Neuronal stem cell (in vitro differentiated cells): ENCODE data around the gene YDJC.

ENCODE experiments used
- DNase-seq: peaks from one replicate; pipeline ENCODE4 v3.0.0-alpha.2; 2013; ENCODE audit warnings: low spot score
- H2AFZ ChIP-seq: one replicate; pipeline ENCODE4 v1.6.1; 2013; ENCODE audit warnings: mild to moderate bottlenecking, low read length, inconsistent platforms
- H2AK5ac ChIP-seq: 2 replicates; pipeline ENCODE4 v1.6.1; 2013; ENCODE audit warnings: low read depth, mild to moderate bottlenecking, inconsistent platforms, low read length, moderate library complexity, mixed read lengths
- H2BK120ac ChIP-seq: 2 replicates; pipeline ENCODE4 v1.6.1; 2013; ENCODE audit warnings: low read depth, mild to moderate bottlenecking, inconsistent platforms, low read length, moderate library complexity, mixed read lengths
- H2BK12ac ChIP-seq: one replicate; pipeline ENCODE4 v1.6.1; 2013; ENCODE audit warnings: low read length, inconsistent platforms
- H2BK15ac ChIP-seq: 2 replicates; pipeline ENCODE4 v1.6.1; 2013; ENCODE audit warnings: mild to moderate bottlenecking, low read length, inconsistent platforms, mixed read lengths
- H2BK5ac ChIP-seq: one replicate; pipeline ENCODE4 v1.6.1; 2013; ENCODE audit warnings: inconsistent platforms, mild to moderate bottlenecking, low read length, moderate library complexity
- H3K14ac ChIP-seq: one replicate; pipeline ENCODE4 v1.6.1; 2013; ENCODE audit warnings: low read length, inconsistent platforms
- H3K18ac ChIP-seq: 2 replicates; pipeline ENCODE4 v1.6.1; 2013; ENCODE audit warnings: low read length, inconsistent platforms
- H3K23ac ChIP-seq: 2 replicates; pipeline ENCODE4 v1.6.1; 2013; ENCODE audit warnings: low read depth, mild to moderate bottlenecking, mixed read lengths, low read length, inconsistent platforms; ENCODE audit not compliant: poor library complexity
- H3K27ac ChIP-seq: replicated peaks from 3 replicates; pipeline ENCODE4 v1.5.1; 2013; ENCODE audit warnings: low read length, inconsistent platforms
- H3K27me3 ChIP-seq, 3 experiments: 2 replicates each; pipeline ENCODE4 v1.6.1; 2013; ENCODE audit warnings: low read length in 3 of 3, mild to moderate bottlenecking in 2 of 3, inconsistent platforms in 1 of 3, low read depth in 1 of 3, mixed read lengths in 1 of 3, moderate library complexity in 1 of 3; ENCODE audit not compliant: control insufficient read depth in 3 of 3, insufficient read depth in 3 of 3
- H3K36me3 ChIP-seq, 2 donors: replicated peaks in 1 of 2; 2 replicates each; pipeline ENCODE4 v1.6.1; 2013; ENCODE audit warnings: low read length in 2 of 2; ENCODE audit not compliant: control insufficient read depth in 2 of 2, insufficient read depth in 2 of 2
- H3K4ac ChIP-seq: 2 replicates; pipeline ENCODE4 v1.6.1; 2013; ENCODE audit warnings: inconsistent platforms, mild to moderate bottlenecking, low read length, moderate library complexity
- H3K4me1 ChIP-seq, 2 donors: 1 replicate in 1 of 2; 2 replicates in 1 of 2; pipeline ENCODE4 v1.6.1; 2013; ENCODE audit warnings: low read length in 2 of 2, low read depth in 1 of 2; ENCODE audit not compliant: control insufficient read depth in 2 of 2, insufficient read depth in 1 of 2
- H3K4me2 ChIP-seq: one replicate; pipeline ENCODE4 v1.6.1; 2013; ENCODE audit warnings: mild to moderate bottlenecking, low read length, inconsistent platforms; ENCODE audit not compliant: insufficient read depth, poor library complexity, severe bottlenecking
- H3K4me3 ChIP-seq, 2 donors: 2 replicates each; pipeline ENCODE4 v1.5.1; 2013; ENCODE audit warnings: low read length in 2 of 2, mild to moderate bottlenecking in 2 of 2, inconsistent platforms in 1 of 2, moderate library complexity in 1 of 2
- H3K79me1 ChIP-seq: one replicate; pipeline ENCODE4 v1.6.1; 2013; ENCODE audit warnings: low read depth, mild to moderate bottlenecking, inconsistent platforms, low read length, moderate library complexity
- H3K9ac ChIP-seq: one replicate; pipeline ENCODE4 v1.6.1; 2013; ENCODE audit warnings: mild to moderate bottlenecking, low read depth, low read length, inconsistent platforms; ENCODE audit not compliant: poor library complexity
- H3K9me3 ChIP-seq, 2 donors: replicated peaks in 1 of 2; 2 replicates each; pipeline versions ENCODE3 to v1.6.1; 2013; ENCODE audit warnings: low read length in 2 of 2, mild to moderate bottlenecking in 2 of 2, inconsistent platforms in 1 of 2, low read depth in 1 of 2, mixed read lengths in 1 of 2, moderate library complexity in 1 of 2; ENCODE audit not compliant: control insufficient read depth in 2 of 2, insufficient read depth in 1 of 2
- H4K8ac ChIP-seq: one replicate; pipeline ENCODE4 v1.6.1; 2013; ENCODE audit warnings: low read depth, mild to moderate bottlenecking, inconsistent platforms, low read length, moderate library complexity
- H4K91ac ChIP-seq: one replicate; pipeline ENCODE4 v1.6.1; 2013; ENCODE audit warnings: low read length, low read depth, mild to moderate bottlenecking, inconsistent platforms; ENCODE audit not compliant: poor library complexity
- WGBS, 2 donors: extraction: QIAGEN DNeasy Blood & Tissue Kit; methylation state at CpG; one replicate each; pipeline ENCODE4 v1.1.7; 2013; ENCODE audit warnings: missing lambda C conversion rate in 2 of 2, mixed read lengths in 1 of 2; ENCODE audit not compliant: insufficient read length in 2 of 2, insufficient replicate concordance in 1 of 2; ENCODE audit errors: extremely low coverage in 2 of 2; 5-methylcytosine and 5-hydroxymethylcytosine counted together

Gene YDJC

GRCh38 chr22:21624120-21624879 lies 5.5 kb downstream of the YDJC start:
- no peak for DNase-seq
- no peak overlapping the region for H2BK5ac ChIP-seq
- no peak overlapping the region for H2BK120ac ChIP-seq
- H3K79me1 ChIP-seq: peaks cover 14% of the 10 kb centered on the region
- no peak overlapping the region for H3K27ac ChIP-seq
- H2BK15ac ChIP-seq: no peak overlapping the region
- H3K27me3 ChIP-seq: no peaks in the 10 kb centered on the region
- no peak overlapping the region for H3K9ac ChIP-seq
- H3K23ac ChIP-seq: peak overlapping the region; percentile 82
- H2AFZ ChIP-seq: no peak overlapping the region
- peaks cover 0 to 3% of the 10 kb centered on the region in 2 donors for H3K9me3 ChIP-seq
- peak overlapping the region; percentile 60 for H3K18ac ChIP-seq
- peaks cover 22 to 71% of the 10 kb centered on the region in 2 donors for H3K36me3 ChIP-seq
- no peak overlapping the region for H4K91ac ChIP-seq
- H3K4me3 ChIP-seq: no peak overlapping the region
- no peak overlapping the region for H2AK5ac ChIP-seq
- no peak overlapping the region for H3K4me2 ChIP-seq
- peak overlapping the region; percentile 6 for H3K14ac ChIP-seq
- H3K4ac ChIP-seq: no peak overlapping the region
- no CpG with 5 or more reads among the region's 8 CpGs for WGBS, 2 donors
- H2BK12ac ChIP-seq: peak overlapping the region; percentile 86
- H3K4me1 ChIP-seq: peaks cover 9 to 10% of the 10 kb centered on the region in 2 donors
- no peak overlapping the region for H4K8ac ChIP-seq

- no peaks in the 10 kb centered on the region for H3K27me3 ChIP-seq
Observed at GRCh38 chr22:21623648-21623970, 6.2 kb downstream of the YDJC start.

GRCh38 chr22:21622919-21623647 lies 6.7 kb downstream of the YDJC start:
- no peak overlapping the region for H2AFZ ChIP-seq
- H2BK120ac ChIP-seq: no peak overlapping the region
- no peak overlapping the region for H2AK5ac ChIP-seq
- H3K79me1 ChIP-seq: peaks cover 7% of the 10 kb centered on the region
- no peak overlapping the region for H4K91ac ChIP-seq
- H2BK5ac ChIP-seq: no peak overlapping the region
- H2BK15ac ChIP-seq: no peak overlapping the region
- H3K4me1 ChIP-seq: peaks cover 3 to 5% of the 10 kb centered on the region in 2 donors
- H3K4ac ChIP-seq: no peak overlapping the region
- H3K9me3 ChIP-seq: peaks cover 0 to 1% of the 10 kb centered on the region in 2 donors
- H3K9ac ChIP-seq: no peak overlapping the region
- DNase-seq: no peak
- H3K4me3 ChIP-seq: no peak overlapping the region
- no peak overlapping the region for H3K18ac ChIP-seq
- no peak overlapping the region for H4K8ac ChIP-seq
- no CpG with 5 or more reads among the region's 23 CpGs for WGBS, 2 donors
- peaks cover 20 to 73% of the 10 kb centered on the region in 2 donors for H3K36me3 ChIP-seq
- no peak overlapping the region for H3K4me2 ChIP-seq
- no peak overlapping the region for H3K27ac ChIP-seq
- H3K27me3 ChIP-seq: no peaks in the 10 kb centered on the region
- H2BK12ac ChIP-seq: no peak overlapping the region
- no peak overlapping the region for H3K14ac ChIP-seq
- H3K23ac ChIP-seq: peak overlapping the region; percentile 68

More at GRCh38 chr22:21623648-21623970, 6.2 kb downstream of the YDJC start:
- H3K23ac ChIP-seq: peak overlapping the region; percentile 68
- peaks cover 23 to 77% of the 10 kb centered on the region in 2 donors for H3K36me3 ChIP-seq
- no peak overlapping the region for H3K4me3 ChIP-seq
- peaks cover 11% of the 10 kb centered on the region for H3K79me1 ChIP-seq
- no peak overlapping the region for H3K18ac ChIP-seq
- WGBS, 2 donors: no CpG with 5 or more reads among the region's 7 CpGs
- H2BK12ac ChIP-seq: no peak overlapping the region
- no peak overlapping the region for H3K4ac ChIP-seq
- peaks cover 0 to 3% of the 10 kb centered on the region in 2 donors for H3K9me3 ChIP-seq
- H4K91ac ChIP-seq: no peak overlapping the region
- no peak overlapping the region for H2BK120ac ChIP-seq
- no peak overlapping the region for H4K8ac ChIP-seq
- H3K4me1 ChIP-seq: peaks cover 5 to 6% of the 10 kb centered on the region in 2 donors
- no peak for DNase-seq
- H3K14ac ChIP-seq: peak overlapping the region; percentile 6
- H3K9ac ChIP-seq: no peak overlapping the region
- H2BK15ac ChIP-seq: no peak overlapping the region
- no peak overlapping the region for H3K4me2 ChIP-seq
- no peak overlapping the region for H2AK5ac ChIP-seq
- no peak overlapping the region for H3K27ac ChIP-seq
- H2BK5ac ChIP-seq: no peak overlapping the region
- H2AFZ ChIP-seq: no peak overlapping the region
